ENCODE results near the gene CYP2C8. TPM values are rescaled to one million over a fixed set of nuclear protein-coding genes. Genes with fewer than 3 reads are reported as not detected.
"Not testable (repeated sequence)": the region's sequence is repeated elsewhere in the genome, so short reads cannot be mapped to it uniquely, and the experiment has no call there.

Gene CYP2C8
- total and polyA plus RNA-seq, 2 donors (not counting 3 experiments of a cell fraction or from before 2014, with no cell fraction given), result 0.06 TPM; not detected in 1

DNA sequence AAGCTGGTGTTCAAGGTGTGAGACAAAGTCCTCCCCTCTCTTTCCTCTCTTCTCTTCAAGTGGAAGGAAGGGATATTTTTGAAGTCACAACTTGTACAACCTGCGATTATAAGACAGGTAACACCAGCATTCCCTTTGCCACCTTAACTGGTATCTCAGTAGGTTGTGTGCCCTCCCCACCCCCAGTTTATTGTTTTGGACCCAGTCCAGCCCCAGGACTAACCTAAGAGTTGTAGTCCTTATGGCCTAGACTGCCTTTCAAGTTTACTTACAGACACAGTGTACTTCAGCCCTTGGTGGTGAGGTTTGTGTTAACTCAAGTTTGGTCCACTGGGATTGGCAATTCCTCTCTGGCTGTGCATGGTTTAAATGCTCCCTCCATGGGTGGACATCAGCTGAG is 26.8 kb upstream of the CYP2C8 start:
- no peaks in the 10 kb centered on the region for H3K27me3 ChIP-seq (ENCODE audit: control insufficient read depth in 2 of 2, insufficient read depth in 2 of 2, low read length in 2 of 2)
- H3K4me1 ChIP-seq (ENCODE audit: control insufficient read depth, extremely low read depth, insufficient read depth, low read length), result no peaks in the 10 kb centered on the region
- BruUV-seq (replicated peaks), result no TSS peak
- POLR2A ChIA-PET, result no interaction called here
- CTCF ChIA-PET, result interaction anchor here (0.6 kb wide), 1 partner anchor 102 kb away, joined by 3 read pairs; no protein-coding TSS in a partner anchor
- intact Hi-C loops (cut with micrococcal nuclease) (no loop called here), dilution Hi-C loops (cut with MboI; ENCODE audit: extremely low pct_ligation_motif_present, low sequenced_read_pairs) (no loop called here)
- H2AFZ ChIP-seq (ENCODE audit: low read depth, low read length), result no peak overlapping the region
- no peaks in the 10 kb centered on the region for H3K9me3 ChIP-seq (replicated peaks; ENCODE audit: control insufficient read depth, insufficient read depth, low read length)
- no peak overlapping the region for H3K4me2 ChIP-seq (ENCODE audit: insufficient read depth, low read length)
- no peaks in the 10 kb centered on the region for H3K9me1 ChIP-seq (replicated peaks; ENCODE audit: control insufficient read depth, extremely low read depth, insufficient read depth, low read length)
- H4K20me1 ChIP-seq (replicated peaks; ENCODE audit: control insufficient read depth, extremely low read depth, insufficient read depth, low read length), result no peaks in the 10 kb centered on the region
- no peaks in the 10 kb centered on the region for H3K79me2 ChIP-seq (ENCODE audit: control insufficient read depth, insufficient read depth, low read length)
- TF ChIP-seq, protein P1, sequence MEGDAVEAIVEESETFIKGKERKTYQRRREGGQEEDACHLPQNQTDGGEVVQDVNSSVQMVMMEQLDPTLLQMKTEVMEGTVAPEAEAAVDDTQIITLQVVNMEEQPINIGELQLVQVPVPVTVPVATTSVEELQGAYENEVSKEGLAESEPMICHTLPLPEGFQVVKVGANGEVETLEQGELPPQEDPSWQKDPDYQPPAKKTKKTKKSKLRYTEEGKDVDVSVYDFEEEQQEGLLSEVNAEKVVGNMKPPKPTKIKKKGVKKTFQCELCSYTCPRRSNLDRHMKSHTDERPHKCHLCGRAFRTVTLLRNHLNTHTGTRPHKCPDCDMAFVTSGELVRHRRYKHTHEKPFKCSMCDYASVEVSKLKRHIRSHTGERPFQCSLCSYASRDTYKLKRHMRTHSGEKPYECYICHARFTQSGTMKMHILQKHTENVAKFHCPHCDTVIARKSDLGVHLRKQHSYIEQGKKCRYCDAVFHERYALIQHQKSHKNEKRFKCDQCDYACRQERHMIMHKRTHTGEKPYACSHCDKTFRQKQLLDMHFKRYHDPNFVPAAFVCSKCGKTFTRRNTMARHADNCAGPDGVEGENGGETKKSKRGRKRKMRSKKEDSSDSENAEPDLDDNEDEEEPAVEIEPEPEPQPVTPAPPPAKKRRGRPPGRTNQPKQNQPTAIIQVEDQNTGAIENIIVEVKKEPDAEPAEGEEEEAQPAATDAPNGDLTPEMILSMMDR (IDR thresholded peaks at IDR 0.05; ENCODE audit: extremely low read depth in 1 of 2, insufficient read depth in 1 of 2, low read depth in 1 of 2, low read length in 2 of 2), result no peak
- TF ChIP-seq, protein P2, sequence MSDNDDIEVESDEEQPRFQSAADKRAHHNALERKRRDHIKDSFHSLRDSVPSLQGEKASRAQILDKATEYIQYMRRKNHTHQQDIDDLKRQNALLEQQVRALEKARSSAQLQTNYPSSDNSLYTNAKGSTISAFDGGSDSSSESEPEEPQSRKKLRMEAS (IDR thresholded peaks at IDR 0.05; ENCODE audit: insufficient read depth, insufficient read length), result no peak
- TF ChIP-seq GATA2 (IDR thresholded peaks at IDR 0.05; ENCODE audit: insufficient read depth, insufficient read length, low read depth, low read length), result no peak
- no peak for TF ChIP-seq FOS (IDR thresholded peaks at IDR 0.05; ENCODE audit: borderline replicate concordance, insufficient read depth, low read length)
- TF ChIP-seq POLR2A (IDR thresholded peaks at IDR 0.05; ENCODE audit: low read depth, low read length), result no peak
- TF ChIP-seq MYC (IDR thresholded peaks at IDR 0.05; ENCODE audit: low read depth, low read length), result no peak
- TF ChIP-seq POLR2AphosphoS5 (IDR thresholded peaks at IDR 0.05; ENCODE audit: insufficient read depth, low read depth, low read length), result no peak
- no peak for TF ChIP-seq EZH2 (IDR thresholded peaks at IDR 0.05; ENCODE audit: borderline replicate concordance, low read depth, low read length, severe bottlenecking)
- no peak for TF ChIP-seq JUN (IDR thresholded peaks at IDR 0.05; ENCODE audit: borderline replicate concordance, insufficient read depth, insufficient read length, low read depth)
- no peak for DNase-seq (ENCODE audit: low read depth, low spot score)
- no peaks in the 10 kb centered on the region for H3K36me3 ChIP-seq (ENCODE audit: control insufficient read depth in 2 of 2, extremely low read depth in 1 of 2, insufficient read depth in 2 of 2, low read length in 2 of 2)
- no peak for FAIRE-seq
- H3K9ac ChIP-seq (replicated peaks; ENCODE audit: extremely low read depth, insufficient read depth, low read length), result no peak overlapping the region
- H3K4me3 ChIP-seq (replicated peaks in 1 of 3; ENCODE audit: insufficient read depth in 1 of 3, low read depth in 1 of 3, low read length in 3 of 3), result no peak overlapping the region
- H3K27ac ChIP-seq (ENCODE audit: insufficient read depth, low read depth, low read length), result no peak overlapping the region

DNA sequence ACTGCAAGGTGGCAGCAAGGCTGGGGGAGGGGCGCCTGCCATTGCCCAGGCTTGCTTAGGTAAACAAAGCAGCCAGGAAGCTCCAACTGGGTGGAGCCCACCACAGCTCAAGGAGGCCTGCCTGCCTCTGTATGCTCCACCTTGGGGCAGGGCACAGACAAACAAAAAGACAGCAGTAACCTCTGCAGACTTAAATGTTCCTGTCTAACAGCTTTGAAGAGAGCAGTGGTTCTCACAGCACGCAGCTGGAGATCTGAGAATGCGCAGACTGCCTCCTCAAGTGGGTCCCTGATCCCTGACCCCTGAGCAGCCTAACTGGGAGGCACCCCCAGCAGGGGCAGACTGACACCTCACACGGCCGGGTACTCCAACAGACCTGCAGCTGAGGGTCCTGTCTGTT is 10.3 kb upstream of the CYP2C8 start:
- H4K20me1 ChIP-seq (replicated peaks; ENCODE audit: control insufficient read depth, extremely low read depth, insufficient read depth, low read length); FAIRE-seq; H3K4me3 ChIP-seq (replicated peaks in 1 of 3; ENCODE audit: insufficient read depth in 1 of 3, low read depth in 1 of 3, low read length in 3 of 3); H3K27me3 ChIP-seq (ENCODE audit: control insufficient read depth in 2 of 2, insufficient read depth in 2 of 2, low read length in 2 of 2); H3K9me3 ChIP-seq (replicated peaks; ENCODE audit: control insufficient read depth, insufficient read depth, low read length); CTCF ChIA-PET; H3K4me2 ChIP-seq (ENCODE audit: insufficient read depth, low read length); H3K9me1 ChIP-seq (replicated peaks; ENCODE audit: control insufficient read depth, extremely low read depth, insufficient read depth, low read length); BruUV-seq (replicated peaks); H2AFZ ChIP-seq (ENCODE audit: low read depth, low read length); H3K36me3 ChIP-seq (ENCODE audit: control insufficient read depth in 2 of 2, extremely low read depth in 1 of 2, insufficient read depth in 2 of 2, low read length in 2 of 2); H3K4me1 ChIP-seq (ENCODE audit: control insufficient read depth, extremely low read depth, insufficient read depth, low read length); intact Hi-C loops (cut with micrococcal nuclease); DNase-seq (ENCODE audit: low read depth, low spot score); POLR2A ChIA-PET; dilution Hi-C loops (cut with MboI; ENCODE audit: extremely low pct_ligation_motif_present, low sequenced_read_pairs); H3K27ac ChIP-seq (ENCODE audit: insufficient read depth, low read depth, low read length); H3K79me2 ChIP-seq (ENCODE audit: control insufficient read depth, insufficient read depth, low read length); H3K9ac ChIP-seq (replicated peaks; ENCODE audit: extremely low read depth, insufficient read depth, low read length): not testable (repeated sequence)
